Measurements from ENCODE around the gene TIMM50. TPM values are rescaled to one million over a fixed set of nuclear protein-coding genes. Genes with fewer than 3 reads are reported as not detected.

Gene TIMM50
- total and polyA plus RNA-seq, 7 experiments from 2014 or later: 43.5 to 70.0 (median 50.0) TPM

DNA sequence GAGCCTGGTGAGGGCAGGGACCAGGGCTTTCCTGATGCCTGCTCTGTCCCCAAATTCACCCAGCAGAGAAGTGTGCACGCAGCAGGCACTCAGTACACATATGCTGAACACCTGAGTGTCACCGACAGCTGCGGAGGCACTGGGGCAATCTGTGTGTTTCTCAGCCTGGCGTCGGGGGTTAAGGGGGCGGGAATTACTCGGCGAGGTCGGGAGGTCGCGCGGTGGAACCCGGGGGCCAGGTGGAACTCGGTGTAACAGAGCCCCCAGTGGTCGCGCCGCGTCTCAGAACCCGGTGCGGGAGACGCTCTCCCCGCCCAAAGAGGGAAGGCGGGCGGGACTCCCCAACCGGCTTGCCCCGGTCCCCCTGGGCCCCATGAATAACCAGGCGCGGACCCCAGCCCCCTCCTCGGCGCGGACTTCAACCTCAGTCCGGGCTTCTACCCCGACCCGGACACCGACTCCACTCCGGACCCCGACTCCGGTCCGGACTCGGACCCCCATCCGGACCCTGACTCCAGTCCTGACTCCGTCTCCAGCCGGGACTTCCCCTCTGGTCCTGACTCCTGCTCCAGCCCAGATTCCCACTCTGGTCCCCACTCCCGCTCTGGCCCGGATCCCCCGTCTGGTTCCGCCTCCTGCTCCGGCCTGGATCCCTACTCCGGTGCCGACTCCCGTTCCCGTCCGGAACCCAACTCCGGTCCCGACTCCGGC lies 34.4 kb downstream of the TIMM50 start, which contains the start of gene SELENOV:
Gene SELENOV, plus strand, starts transcription at position 300 of the 711 bp plus-strand sequence. Its CDS starts 74 bp downstream, at position 374.
- DNase-seq: peak in 3 of 9 donors; percentile 20 to 23 (median 22)
- H3K27ac Mint-ChIP-seq: peak within 1 kb of the TSS in 1 of 9 donors; percentile 70
- peaks cover 3 to 18% of the 10 kb centered on the region in 2 donors for H3K27me3 ChIP-seq (ENCODE audit: control insufficient read depth in 2 of 2, insufficient read depth in 2 of 2, low read length in 2 of 2)
- POLR2A ChIA-PET: interaction anchor here (0.6 kb wide), 1 partner anchor 393 kb away, joined by 3 read pairs; no protein-coding TSS in a partner anchor
- H3K36me3 ChIP-seq (ENCODE audit: control insufficient read depth in 2 of 3, insufficient read depth in 3 of 3, low read length in 3 of 3): no peaks in the 10 kb centered on the region
- H3K9me3 ChIP-seq (ENCODE audit: control insufficient read depth in 2 of 3, low read length in 3 of 3): no peaks in the 10 kb centered on the region
- H3K27ac ChIP-seq (ENCODE audit: low read depth, low read length): no peak within 1 kb of the TSS
- ATAC-seq: peak; percentile 47
- peaks cover 0 to 11% of the 10 kb centered on the region in 2 donors for H3K4me1 ChIP-seq (ENCODE audit: control insufficient read depth in 2 of 2, insufficient read depth in 2 of 2, low read length in 2 of 2)
- CTCF ChIA-PET: interaction anchor here (0.7 to 1.5 kb wide), 2 partner anchors 12 to 29 kb away, joined by 3 read pairs; no protein-coding TSS in a partner anchor
- peaks cover 0 to 4% (median 0%) of the 10 kb centered on the region in 5 donors for H3K36me3 Mint-ChIP-seq
- peaks cover 8 to 16% (median 14%) of the 10 kb centered on the region in 7 donors for H3K4me1 Mint-ChIP-seq
- peaks cover 30 to 63% (median 36%) of the 10 kb centered on the region in 5 donors for H3K27me3 Mint-ChIP-seq
- intact Hi-C loops (cut with micrococcal nuclease): no loop called here
- H3K4me3 ChIP-seq (ENCODE audit: low read length): peak within 1 kb of the TSS; percentile 50
- peak within 1 kb of the TSS; percentile 65 to 87 (median 81) for H3K4me3 Mint-ChIP-seq
- peaks cover 0 to 3% (median 0%) of the 10 kb centered on the region in 11 donors for H3K9me3 Mint-ChIP-seq

DNA sequence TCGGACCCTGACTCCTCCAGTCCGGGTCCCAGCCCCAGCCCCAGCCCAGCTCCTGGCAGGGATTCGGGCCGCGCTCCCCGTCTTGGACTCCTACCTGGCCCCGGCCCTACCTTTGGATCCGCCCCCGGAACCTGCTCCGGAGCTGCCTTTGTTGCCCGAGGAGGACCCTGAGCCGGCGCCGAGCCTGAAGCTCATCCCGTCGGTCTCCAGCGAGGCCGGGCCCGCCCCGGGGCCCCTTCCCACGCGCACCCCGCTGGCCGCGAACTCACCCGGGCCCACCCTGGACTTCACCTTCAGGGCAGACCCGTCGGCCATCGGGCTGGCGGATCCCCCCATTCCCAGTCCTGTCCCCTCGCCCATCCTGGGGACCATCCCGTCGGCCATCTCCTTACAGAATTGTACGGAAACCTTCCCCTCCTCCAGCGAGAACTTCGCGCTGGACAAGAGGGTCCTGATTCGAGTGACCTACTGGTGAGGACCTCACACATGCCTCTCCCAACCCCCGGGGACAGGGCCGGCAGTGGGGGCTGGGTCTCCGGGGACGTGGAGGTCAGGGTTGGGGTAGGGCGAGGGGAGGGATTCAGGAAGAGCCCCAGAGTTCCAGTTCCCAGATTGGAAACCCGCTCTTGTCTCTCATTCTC lies 35.0 kb downstream of the TIMM50 start:
- Mint-ChIP-seq H3K4me3 (peak overlapping the region; percentile 20 to 87 (median 80)), H3K36me3 (peaks cover 0 to 4% (median 0%) of the 10 kb centered on the region in 5 donors), H3K9me3 (peaks cover 0 to 3% (median 0%) of the 10 kb centered on the region in 11 donors), H3K27me3 (peaks cover 30 to 63% (median 36%) of the 10 kb centered on the region in 5 donors), H3K4me1 (peaks cover 8 to 16% (median 14%) of the 10 kb centered on the region in 7 donors), H3K27ac (peak overlapping the region in 1 of 9 donors; percentile 22)
- no peaks in the 10 kb centered on the region for H3K36me3 ChIP-seq (ENCODE audit: control insufficient read depth in 2 of 3, insufficient read depth in 3 of 3, low read length in 3 of 3)
- peak overlapping the region; percentile 50 for H3K4me3 ChIP-seq (ENCODE audit: low read length)
- intact Hi-C loops (cut with micrococcal nuclease): no loop called here
- DNase-seq (peak in 3 of 9 donors; percentile 16 to 37 (median 23)), ATAC-seq (peak; percentile 32)
- peaks cover 3 to 18% of the 10 kb centered on the region in 2 donors for H3K27me3 ChIP-seq (ENCODE audit: control insufficient read depth in 2 of 2, insufficient read depth in 2 of 2, low read length in 2 of 2)
- ChIA-PET POLR2A (no interaction called here), CTCF (interaction anchor here (0.6 to 1.5 kb wide), 2 partner anchors 12 to 409 kb away, joined by 3 read pairs; no protein-coding TSS in a partner anchor)
- H3K4me1 ChIP-seq (ENCODE audit: control insufficient read depth in 2 of 2, insufficient read depth in 2 of 2, low read length in 2 of 2): peaks cover 0 to 11% of the 10 kb centered on the region in 2 donors
- no peaks in the 10 kb centered on the region for H3K9me3 ChIP-seq (ENCODE audit: control insufficient read depth in 2 of 3, low read length in 3 of 3)
- H3K27ac ChIP-seq (ENCODE audit: low read depth, low read length): no peak overlapping the region

DNA sequence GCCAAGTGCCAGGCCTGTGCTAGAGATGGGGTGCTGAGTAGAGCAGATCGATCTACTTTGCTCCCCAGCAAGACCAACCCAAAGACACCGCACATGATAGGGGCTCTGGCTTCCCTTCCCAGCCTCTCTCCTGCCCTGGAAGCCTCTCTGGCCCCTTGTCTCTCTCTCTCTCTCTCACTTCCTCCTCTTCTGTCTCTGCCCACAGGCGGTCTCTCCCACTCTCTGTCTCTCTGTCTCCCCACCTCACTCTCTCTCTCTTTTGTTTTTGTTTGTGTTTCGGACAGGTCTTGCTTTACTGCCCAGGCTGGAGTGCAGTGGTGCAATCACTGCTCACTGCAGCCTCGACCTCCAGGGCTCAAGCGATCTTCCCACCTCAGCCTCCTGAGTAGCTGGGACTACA lies 35.6 kb downstream of the TIMM50 start:
- H3K36me3 Mint-ChIP-seq: peaks cover 0 to 4% (median 0%) of the 10 kb centered on the region in 5 donors
- ChIA-PET CTCF (interaction anchor here (1.5 kb wide), 1 partner anchor 13 kb away, joined by 3 read pairs; no protein-coding TSS in a partner anchor), POLR2A (no interaction called here)
- H3K4me3 Mint-ChIP-seq: peak overlapping the region; percentile 4 to 87 (median 74)
- peak overlapping the region in 1 of 9 donors; percentile 22 for H3K27ac Mint-ChIP-seq
- peaks cover 30 to 63% (median 36%) of the 10 kb centered on the region in 5 donors for H3K27me3 Mint-ChIP-seq
- H3K27me3 ChIP-seq (ENCODE audit: control insufficient read depth in 2 of 2, insufficient read depth in 2 of 2, low read length in 2 of 2): peaks cover 3 to 18% of the 10 kb centered on the region in 2 donors
- no peaks in the 10 kb centered on the region for H3K9me3 ChIP-seq (ENCODE audit: control insufficient read depth in 2 of 3, low read length in 3 of 3)
- DNase-seq (no peak), ATAC-seq (no peak)
- H3K36me3 ChIP-seq (ENCODE audit: control insufficient read depth in 2 of 3, insufficient read depth in 3 of 3, low read length in 3 of 3): no peaks in the 10 kb centered on the region
- no peak overlapping the region for H3K4me3 ChIP-seq (ENCODE audit: low read length)
- H3K4me1 ChIP-seq (ENCODE audit: control insufficient read depth in 2 of 2, insufficient read depth in 2 of 2, low read length in 2 of 2): peaks cover 0 to 11% of the 10 kb centered on the region in 2 donors
- intact Hi-C loops (cut with micrococcal nuclease): no loop called here
- no peak overlapping the region for H3K27ac ChIP-seq (ENCODE audit: low read depth, low read length)
- H3K4me1 Mint-ChIP-seq: peaks cover 8 to 16% (median 14%) of the 10 kb centered on the region in 7 donors
- peaks cover 0 to 3% (median 0%) of the 10 kb centered on the region in 11 donors for H3K9me3 Mint-ChIP-seq

DNA sequence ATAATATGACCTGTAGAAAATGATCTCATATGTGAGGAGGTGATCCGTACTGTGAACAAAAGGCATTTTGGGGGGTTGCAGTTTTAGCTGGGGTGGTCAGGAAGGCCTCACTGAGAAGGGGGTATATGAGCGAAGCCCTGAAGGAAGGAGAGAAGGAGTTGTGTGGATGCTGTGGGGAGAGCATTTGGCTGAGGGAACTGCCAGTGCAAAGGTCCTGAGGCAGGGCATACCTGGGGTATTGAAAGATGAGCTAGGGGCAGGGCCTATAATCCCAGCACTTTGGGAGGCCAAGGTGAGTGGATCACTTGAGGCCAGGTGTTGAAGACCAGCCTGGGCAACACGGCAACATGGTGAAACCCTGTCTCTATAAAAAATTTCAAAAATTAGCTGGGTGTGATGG lies 36.8 kb downstream of the TIMM50 start:
- H3K4me1 ChIP-seq (ENCODE audit: control insufficient read depth in 2 of 2, insufficient read depth in 2 of 2, low read length in 2 of 2): peaks cover 0 to 11% of the 10 kb centered on the region in 2 donors
- Mint-ChIP-seq H3K27ac (peak overlapping the region in 2 of 9 donors; percentile 28 to 52), H3K4me1 (peaks cover 8 to 16% (median 14%) of the 10 kb centered on the region in 7 donors), H3K27me3 (peaks cover 27 to 59% (median 36%) of the 10 kb centered on the region in 5 donors), H3K9me3 (peaks cover 0 to 3% (median 0%) of the 10 kb centered on the region in 11 donors), H3K36me3 (peaks cover 0 to 4% (median 0%) of the 10 kb centered on the region in 5 donors), H3K4me3 (peak overlapping the region in 3 of 10 donors; percentile 15 to 43 (median 22))
- no peaks in the 10 kb centered on the region for H3K9me3 ChIP-seq (ENCODE audit: control insufficient read depth in 2 of 3, low read length in 3 of 3)
- DNase-seq (no peak), ATAC-seq (no peak)
- ChIA-PET CTCF (no interaction called here), POLR2A (no interaction called here)
- no peak overlapping the region for H3K4me3 ChIP-seq (ENCODE audit: low read length)
- H3K36me3 ChIP-seq (ENCODE audit: control insufficient read depth in 2 of 3, insufficient read depth in 3 of 3, low read length in 3 of 3): no peaks in the 10 kb centered on the region
- intact Hi-C loops (cut with micrococcal nuclease): no loop called here
- peaks cover 3 to 18% of the 10 kb centered on the region in 2 donors for H3K27me3 ChIP-seq (ENCODE audit: control insufficient read depth in 2 of 2, insufficient read depth in 2 of 2, low read length in 2 of 2)
- H3K27ac ChIP-seq (ENCODE audit: low read depth, low read length): no peak overlapping the region

DNA sequence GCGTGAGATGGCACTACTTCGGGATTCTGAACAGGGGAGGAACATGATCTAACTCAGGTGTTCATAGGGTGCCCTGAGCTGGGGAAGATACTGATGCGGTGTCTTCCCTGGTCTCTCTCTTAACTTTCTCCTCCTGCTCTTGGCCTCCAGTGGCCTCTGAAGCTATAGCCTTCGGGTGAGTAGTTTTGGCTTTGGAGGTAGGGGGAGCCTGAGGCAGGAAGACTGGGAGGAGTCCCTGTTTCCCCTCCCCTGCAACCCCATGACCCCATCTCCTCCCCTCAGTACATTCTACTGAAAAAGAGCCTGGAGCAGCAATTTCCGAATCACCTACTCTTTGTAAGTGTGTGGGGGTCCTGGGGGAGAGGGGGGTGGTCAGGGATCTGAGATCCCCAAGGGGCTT lies 37.8 kb downstream of the TIMM50 start:
- Histone ChIP-seq H3K27me3 (ENCODE audit: control insufficient read depth in 2 of 2, insufficient read depth in 2 of 2, low read length in 2 of 2) (peaks cover 3 to 18% of the 10 kb centered on the region in 2 donors), H3K27ac (ENCODE audit: low read depth, low read length) (no peak overlapping the region), H3K36me3 (ENCODE audit: control insufficient read depth in 2 of 3, insufficient read depth in 3 of 3, low read length in 3 of 3) (no peaks in the 10 kb centered on the region), H3K9me3 (ENCODE audit: control insufficient read depth in 2 of 3, low read length in 3 of 3) (no peaks in the 10 kb centered on the region), H3K4me1 (ENCODE audit: control insufficient read depth in 2 of 2, insufficient read depth in 2 of 2, low read length in 2 of 2) (peaks cover 0 to 11% of the 10 kb centered on the region in 2 donors), H3K4me3 (ENCODE audit: low read length) (no peak overlapping the region)
- Mint-ChIP-seq H3K4me1 (peaks cover 8 to 16% (median 14%) of the 10 kb centered on the region in 7 donors), H3K27ac (no peak overlapping the region), H3K4me3 (no peak overlapping the region), H3K36me3 (peaks cover 0 to 4% (median 0%) of the 10 kb centered on the region in 5 donors), H3K27me3 (peaks cover 21 to 51% (median 32%) of the 10 kb centered on the region in 5 donors), H3K9me3 (peaks cover 0 to 3% (median 0%) of the 10 kb centered on the region in 11 donors)
- intact Hi-C loops (cut with micrococcal nuclease): no loop called here
- ATAC-seq (no peak), DNase-seq (no peak)
- ChIA-PET CTCF (interaction anchor here (0.6 to 1.0 kb wide), 2 partner anchors 15 to 444 kb away, joined by 3 read pairs; no protein-coding TSS in a partner anchor), POLR2A (no interaction called here)

DNA sequence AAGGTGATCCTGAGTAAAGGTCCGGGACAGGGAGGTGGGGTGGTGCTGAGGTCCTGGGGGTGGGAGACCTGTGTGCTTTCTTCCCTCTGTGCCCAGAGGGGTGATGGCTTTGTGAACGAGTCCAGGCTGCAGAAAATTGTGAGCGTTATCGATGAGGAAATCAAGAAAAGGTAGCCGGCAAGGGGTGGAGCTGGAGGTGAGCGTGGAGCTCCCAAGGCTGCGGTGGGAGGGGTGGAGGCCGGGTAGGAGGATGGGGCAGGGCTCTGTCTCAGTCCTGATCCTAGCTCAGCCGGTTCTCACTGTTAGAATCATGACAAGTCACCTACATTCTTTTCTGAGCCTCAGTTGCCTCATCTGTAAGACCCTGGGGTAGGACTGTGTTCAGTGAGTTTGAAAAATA lies 38.3 kb downstream of the TIMM50 start:
- H3K4me3 Mint-ChIP-seq: peak overlapping the region in 1 of 10 donors; percentile 1
- CTCF ChIA-PET: interaction anchor here (0.6 to 1.2 kb wide), 3 partner anchors 14 to 443 kb away, joined by 3 read pairs; partner anchors contain the start of gene EID2B
- ATAC-seq (no peak), DNase-seq (no peak)
- intact Hi-C loops (cut with micrococcal nuclease): no loop called here
- no peak overlapping the region for H3K4me3 ChIP-seq (ENCODE audit: low read length)
- peaks cover 0 to 3% (median 0%) of the 10 kb centered on the region in 11 donors for H3K9me3 Mint-ChIP-seq
- no peaks in the 10 kb centered on the region for H3K9me3 ChIP-seq (ENCODE audit: control insufficient read depth in 2 of 3, low read length in 3 of 3)
- peaks cover 0 to 11% of the 10 kb centered on the region in 2 donors for H3K4me1 ChIP-seq (ENCODE audit: control insufficient read depth in 2 of 2, insufficient read depth in 2 of 2, low read length in 2 of 2)
- POLR2A ChIA-PET: no interaction called here
- H3K36me3 Mint-ChIP-seq: peaks cover 0 to 4% (median 0%) of the 10 kb centered on the region in 5 donors
- H3K36me3 ChIP-seq (ENCODE audit: control insufficient read depth in 2 of 3, insufficient read depth in 3 of 3, low read length in 3 of 3): no peaks in the 10 kb centered on the region
- H3K27me3 ChIP-seq (ENCODE audit: control insufficient read depth in 2 of 2, insufficient read depth in 2 of 2, low read length in 2 of 2): peaks cover 3 to 13% of the 10 kb centered on the region in 2 donors
- peaks cover 8 to 16% (median 14%) of the 10 kb centered on the region in 7 donors for H3K4me1 Mint-ChIP-seq
- no peak overlapping the region for H3K27ac ChIP-seq (ENCODE audit: low read depth, low read length)
- no peak overlapping the region for H3K27ac Mint-ChIP-seq
- H3K27me3 Mint-ChIP-seq: peaks cover 21 to 46% (median 27%) of the 10 kb centered on the region in 5 donors
